Measurements from ENCODE around the gene ERC2.

Gene ERC2

DNA sequence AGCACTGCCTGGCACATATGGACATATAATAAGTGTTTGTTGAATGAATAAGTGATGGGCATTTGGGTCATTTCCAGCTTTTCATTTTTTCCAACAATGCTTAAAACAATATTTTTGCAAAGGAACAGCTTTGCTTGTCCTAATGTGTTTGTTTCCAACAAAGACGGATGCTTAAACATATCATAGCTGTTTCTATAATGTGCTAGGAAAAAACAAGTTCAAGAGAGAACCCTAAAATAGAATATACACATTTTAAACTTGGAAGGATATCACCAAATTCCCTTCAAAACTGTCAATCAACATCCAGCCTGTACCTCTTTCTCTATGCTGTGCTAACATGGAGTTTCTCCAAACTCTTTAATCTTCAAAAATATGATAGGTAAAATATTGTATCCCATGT is 756.6 kb downstream of the ERC2 start:
- DNase-seq (ENCODE audit: low spot score): no peak

DNA sequence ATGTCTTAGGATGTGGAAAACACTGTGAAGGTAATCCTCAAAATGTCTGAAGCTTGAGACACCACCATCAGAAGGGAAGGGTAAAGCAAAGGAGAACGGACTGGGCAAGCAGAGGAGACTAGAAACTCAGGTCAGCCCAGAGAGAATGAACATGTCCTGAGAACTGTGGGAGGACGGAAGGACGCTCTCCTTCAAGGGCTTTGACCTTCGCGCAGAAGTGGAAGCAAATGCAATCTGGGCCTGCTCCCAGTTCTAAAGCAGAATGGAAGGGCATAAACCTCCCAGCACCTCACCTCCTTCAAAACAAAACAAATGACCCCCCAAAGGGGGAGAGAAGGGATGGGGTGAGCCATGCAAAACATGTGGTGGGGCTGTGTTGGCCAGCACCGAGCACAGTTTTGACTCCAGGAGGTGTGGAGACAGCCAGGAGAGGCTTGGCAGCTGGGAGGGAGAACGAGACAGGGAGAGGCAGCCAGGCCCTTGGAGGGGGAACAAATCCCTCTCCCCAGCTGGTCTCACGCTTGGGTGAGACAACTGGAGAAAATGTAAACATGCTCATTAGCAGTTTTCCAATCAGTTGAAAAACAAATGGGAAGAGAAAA is 758.8 kb downstream of the ERC2 start:
- no peak for DNase-seq (ENCODE audit: low spot score)

DNA sequence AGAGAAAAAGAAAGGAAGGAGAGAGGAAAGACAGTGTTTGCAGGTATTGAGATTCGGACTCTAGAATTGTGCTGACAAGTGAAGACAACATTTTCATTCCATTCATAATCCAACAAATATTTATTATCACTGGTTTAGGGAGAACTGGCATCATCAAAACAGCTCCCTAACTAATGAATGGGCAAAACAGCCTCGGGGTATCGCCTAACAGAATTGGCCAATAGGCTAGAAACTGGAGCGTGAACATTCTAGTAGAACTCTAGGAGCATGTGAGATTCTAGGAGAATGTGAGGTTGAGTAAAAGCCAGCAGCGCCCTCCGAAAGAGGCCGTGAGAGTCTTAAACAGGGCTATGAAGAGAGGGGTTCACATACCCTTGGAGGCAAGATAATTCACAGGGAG is 759.3 kb downstream of the ERC2 start:
- no peak for DNase-seq (ENCODE audit: low spot score)

DNA sequence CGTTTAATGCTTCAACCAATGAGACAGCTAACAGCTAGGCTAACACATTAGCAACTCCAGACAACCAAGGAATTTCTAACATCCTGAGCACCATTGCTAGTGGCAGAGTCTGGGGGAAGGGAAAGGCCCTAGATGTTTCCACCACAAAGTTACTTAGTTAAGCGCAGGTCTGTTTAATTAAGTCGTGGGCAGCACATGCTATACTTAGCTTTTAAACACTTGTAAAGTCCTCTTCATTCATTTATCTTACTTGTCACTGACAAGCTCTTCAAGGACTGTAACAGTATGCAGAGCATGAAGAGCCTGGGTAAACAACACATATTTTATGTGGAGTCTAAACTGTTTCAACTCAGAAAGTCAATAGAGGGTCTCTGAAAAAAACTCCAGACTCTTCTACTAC is 760.0 kb downstream of the ERC2 start:
- no peak for DNase-seq (ENCODE audit: low spot score)

DNA sequence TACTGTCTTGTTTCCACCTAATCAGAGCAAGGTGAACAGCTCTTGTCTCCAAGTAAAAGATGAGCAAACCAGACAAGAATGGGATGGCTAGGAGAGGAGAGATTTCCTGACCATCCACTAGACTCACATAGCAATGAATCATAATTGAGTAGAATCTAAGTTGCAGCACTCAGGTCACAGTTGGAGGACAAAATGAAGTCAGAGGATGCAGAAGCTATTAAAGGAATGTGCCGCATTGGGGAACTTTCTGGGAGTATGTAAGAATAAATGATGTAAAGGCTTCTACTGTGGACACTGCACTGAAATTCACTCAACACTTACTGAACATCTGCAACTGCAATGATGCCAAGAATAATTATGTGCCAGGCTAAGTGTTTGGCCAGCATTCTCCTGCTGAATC is 763.7 kb downstream of the ERC2 start:
- DNase-seq (ENCODE audit: low spot score): no peak

DNA sequence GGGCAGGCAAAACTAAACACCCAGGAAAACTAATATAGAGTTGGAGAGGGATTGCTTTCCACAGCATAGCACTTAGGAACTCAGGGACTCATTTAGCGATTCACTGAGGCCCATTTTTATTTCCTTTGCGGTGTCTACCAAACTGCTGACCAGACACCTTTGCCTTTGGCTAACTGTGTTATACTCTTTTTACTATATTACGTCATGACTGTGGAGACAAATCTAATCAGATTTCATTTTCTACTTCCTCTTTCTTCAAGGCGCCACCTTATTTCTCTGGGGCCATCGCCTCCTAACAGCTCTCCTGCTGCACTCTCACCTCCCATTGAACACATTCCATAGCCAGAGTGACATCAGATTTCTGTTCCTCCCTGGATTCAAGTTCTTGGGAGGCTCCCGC is 765.4 kb downstream of the ERC2 start:
- DNase-seq (ENCODE audit: low spot score): no peak

DNA sequence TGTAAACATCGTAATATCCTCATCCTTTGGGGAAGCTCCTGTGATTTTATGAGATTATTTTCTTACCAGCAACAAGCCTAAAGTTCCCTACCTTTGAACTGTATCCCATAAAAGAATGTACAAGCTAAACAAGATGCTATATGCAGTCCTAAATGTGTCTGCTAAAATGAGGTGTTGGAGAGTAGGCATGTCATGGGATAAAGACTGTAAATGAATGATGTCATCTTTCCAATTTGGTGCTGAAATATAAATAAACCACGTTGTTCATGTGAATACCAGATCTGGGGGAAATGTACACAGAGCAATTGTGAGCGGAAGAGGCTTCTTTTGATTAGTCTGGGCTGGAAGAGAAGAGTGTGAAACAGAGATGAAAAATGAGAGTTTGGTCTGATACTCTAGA is 766.3 kb downstream of the ERC2 start:
- no peak for DNase-seq (ENCODE audit: low spot score)

DNA sequence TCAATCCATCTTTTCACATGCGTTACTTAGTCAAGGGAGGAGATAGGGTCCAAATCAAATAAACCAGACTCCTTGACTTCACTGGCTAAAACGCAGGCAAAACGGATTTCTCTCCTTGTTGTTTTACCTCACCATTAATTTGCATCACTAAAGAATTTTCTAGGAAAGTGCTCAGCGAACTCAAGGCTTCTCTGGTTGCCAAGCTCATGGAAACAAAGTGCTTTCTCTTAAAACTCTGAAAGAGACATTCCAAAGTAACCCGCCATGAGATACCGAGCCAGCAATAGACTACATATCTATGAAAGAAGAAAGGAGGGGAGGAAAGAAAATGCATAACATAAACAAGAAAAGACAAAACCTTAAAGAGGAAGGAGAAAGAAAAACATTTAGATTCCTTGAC is 769.4 kb downstream of the ERC2 start:
- DNase-seq (ENCODE audit: low spot score): no peak

DNA sequence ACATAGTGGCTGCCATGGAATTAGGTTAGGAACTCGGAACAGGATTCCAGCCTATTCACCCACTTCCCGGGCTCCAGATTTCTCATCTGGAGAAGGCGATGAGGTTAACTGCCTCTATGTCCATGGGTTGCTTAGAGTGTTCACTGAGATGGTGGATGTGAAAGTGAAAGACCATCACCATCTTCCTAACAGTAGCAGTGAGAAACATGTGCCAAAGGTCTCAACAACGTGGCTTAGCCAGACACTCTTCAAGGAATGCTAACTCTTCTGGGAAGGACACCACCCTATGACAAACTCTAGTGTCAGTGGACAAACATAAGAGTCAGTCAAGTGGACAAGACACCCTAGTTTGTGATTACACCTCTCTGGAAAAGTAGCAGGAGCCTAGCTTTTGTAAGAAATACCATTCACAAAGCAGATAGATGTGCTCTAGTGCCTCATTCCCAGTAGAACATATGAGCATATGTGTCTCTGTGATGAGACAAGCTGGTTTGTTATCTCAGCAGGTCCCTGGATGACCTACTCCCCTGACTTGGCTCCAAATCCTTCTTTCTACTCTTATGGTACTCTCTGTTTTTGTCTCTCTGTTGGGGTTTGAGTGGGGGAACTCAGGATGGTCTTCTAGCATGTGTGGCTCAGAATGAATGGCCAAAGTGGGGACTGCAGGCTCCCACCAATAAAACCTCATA is 770.9 kb downstream of the ERC2 start:
- DNase-seq (ENCODE audit: low spot score): no peak

DNA sequence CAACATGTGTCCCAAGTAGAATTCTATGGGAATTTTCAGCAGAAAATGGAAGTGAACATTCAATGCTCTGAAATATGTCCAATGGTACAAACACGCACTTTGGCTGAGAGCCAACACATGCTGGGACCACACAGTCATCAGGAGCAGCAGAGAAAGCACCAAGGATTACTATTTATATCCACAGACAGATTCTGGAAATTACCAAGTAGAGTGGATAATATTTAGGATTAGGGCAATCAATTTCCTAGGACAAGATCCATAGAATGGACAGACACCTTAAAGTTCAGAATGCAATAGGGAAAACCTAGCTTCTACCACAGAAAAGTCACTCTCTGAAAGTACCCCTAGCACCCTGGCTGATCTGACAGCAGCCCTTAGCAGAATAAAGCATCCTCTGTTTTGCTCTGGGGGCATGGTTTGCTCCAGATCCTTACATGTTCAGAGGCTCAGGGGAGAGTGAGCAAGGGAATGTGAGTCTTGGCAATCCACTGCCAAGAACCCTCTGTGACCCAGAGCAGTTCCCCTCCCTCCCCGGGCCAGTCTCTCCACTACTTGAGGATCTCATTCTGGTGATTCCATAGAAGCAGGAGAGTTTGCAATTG is 775.2 kb downstream of the ERC2 start:
- DNase-seq (ENCODE audit: low spot score): no peak

DNA sequence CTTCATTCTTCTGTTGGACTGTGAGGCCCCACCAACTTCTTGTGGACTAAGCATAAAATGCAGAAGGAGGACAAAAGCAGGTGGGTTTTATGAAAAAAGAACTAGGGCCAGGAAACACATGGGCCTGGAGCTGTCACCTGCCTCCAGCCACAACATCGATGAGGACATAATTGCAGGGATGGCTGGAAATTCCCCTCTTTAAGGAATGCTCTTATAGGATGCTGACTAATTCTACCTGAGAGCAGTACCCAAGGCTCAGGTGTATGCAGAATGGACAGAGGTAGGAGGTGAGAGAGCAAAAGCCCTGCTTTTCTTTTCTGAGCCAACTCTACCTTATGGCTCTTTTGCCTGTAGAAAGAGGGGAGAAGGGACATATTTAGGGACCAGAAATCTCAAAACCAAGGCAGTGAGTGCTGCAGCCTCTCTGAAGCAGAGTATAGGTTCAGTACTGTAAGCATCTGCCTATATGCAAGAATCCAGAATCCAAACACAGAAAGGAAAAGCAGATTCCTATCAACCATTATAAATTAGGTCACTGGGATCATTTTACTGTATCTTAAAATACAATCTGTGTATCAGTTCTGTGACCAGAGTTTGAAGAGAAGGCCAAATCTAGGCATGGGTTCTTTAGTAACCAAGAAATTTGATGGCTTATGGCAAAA is 775.8 kb downstream of the ERC2 start:
- DNase-seq (ENCODE audit: low spot score): no peak

DNA sequence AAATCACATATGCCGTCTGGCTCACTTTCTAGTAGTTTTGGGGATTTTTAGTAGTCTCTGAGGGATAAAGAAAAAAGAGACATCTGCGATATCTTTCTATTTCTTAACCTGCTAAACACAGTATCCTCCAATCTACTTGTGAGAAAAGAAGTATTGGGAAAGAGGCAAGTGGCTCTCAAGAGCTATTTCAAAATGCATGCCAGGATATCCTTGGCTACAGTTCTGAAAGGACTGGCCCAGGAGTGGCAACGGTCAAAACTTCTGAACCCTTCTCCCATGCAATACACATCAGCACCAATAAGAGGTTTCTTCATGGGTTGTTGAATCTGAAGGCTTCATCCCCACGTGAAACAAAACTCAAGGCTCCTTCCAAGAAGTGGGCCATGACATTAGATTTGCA is 777.1 kb downstream of the ERC2 start:
- no peak for DNase-seq (ENCODE audit: low spot score)

DNA sequence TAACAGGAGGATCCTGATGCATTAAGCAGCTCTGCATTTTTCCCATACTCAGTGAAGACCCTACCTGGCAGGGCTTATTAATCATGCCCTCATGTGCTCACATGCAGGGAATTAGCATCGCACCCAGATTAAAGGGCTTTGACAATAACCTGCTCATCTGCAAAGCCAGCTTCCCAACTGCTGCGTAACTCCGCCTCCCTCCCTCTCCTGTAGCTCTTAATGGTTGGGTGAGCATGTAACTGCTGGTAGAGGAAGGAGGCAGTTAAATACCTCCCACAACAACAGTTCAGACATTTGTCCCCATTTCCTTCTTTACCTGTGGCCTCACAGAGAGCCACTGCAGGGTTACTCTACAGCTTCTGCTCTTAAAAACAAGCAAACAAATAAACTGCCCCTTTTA is 777.5 kb downstream of the ERC2 start:
- DNase-seq (ENCODE audit: low spot score): peak; percentile 56

DNA sequence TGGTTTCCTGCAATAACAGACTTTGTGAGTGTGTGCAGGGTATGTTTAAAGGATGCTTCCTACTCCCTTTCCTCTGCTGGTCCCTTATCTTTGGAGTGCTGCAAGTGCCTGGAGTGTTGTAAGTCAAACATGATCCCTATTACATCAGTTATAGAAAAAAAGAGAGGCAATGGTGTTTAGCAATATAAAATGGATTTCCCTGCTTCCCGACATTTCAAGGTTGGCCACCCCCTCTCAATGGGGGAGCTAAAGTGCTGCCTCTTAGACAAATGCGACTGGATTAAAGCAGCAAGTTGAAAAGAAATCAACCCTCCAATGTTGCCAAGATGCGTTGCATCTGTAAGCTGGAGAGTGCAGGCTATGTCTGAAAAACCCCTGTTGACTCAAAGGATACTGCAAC is 778.1 kb downstream of the ERC2 start:
- no peak for DNase-seq (ENCODE audit: low spot score)

DNA sequence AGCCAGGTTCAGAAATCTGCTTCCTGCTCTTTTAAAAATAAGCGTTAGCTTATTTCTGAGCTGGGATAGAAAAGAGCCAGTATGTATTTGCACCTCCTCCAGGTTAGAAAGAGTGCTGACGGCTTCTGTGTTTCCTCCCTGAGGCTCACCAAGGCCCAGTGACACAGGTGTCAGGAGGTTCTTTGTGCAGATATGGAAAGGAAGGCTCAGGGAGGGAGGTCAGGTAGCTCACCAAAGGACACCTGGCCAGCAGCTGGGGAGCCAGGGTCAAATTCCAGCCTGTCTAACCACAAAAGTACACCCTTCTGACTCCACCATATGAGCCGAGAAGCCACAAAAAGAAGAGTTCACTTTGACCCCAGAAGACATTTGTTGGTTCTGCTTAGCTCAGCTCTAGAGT is 780.1 kb downstream of the ERC2 start:
- DNase-seq (ENCODE audit: low spot score): no peak

DNA sequence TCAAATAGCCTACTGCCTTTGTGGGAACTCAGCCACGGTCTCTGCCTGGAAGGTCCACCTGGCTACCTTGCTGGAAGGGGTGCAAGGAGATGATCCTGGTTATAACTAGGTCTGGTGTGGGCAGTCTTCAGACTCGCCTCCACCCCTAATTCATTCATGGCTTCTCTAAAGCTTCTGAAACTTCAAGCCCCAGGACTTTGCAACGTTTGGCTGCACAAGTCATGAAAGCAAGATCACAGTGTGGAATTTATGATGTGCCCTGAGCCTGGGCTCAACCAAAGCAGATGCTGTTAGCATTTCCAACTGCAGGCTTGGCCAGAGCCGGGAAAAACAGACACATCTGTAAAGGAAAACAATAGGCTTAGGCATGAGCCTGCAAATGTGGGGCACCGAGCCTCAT is 780.7 kb downstream of the ERC2 start:
- no peak for DNase-seq (ENCODE audit: low spot score)

DNA sequence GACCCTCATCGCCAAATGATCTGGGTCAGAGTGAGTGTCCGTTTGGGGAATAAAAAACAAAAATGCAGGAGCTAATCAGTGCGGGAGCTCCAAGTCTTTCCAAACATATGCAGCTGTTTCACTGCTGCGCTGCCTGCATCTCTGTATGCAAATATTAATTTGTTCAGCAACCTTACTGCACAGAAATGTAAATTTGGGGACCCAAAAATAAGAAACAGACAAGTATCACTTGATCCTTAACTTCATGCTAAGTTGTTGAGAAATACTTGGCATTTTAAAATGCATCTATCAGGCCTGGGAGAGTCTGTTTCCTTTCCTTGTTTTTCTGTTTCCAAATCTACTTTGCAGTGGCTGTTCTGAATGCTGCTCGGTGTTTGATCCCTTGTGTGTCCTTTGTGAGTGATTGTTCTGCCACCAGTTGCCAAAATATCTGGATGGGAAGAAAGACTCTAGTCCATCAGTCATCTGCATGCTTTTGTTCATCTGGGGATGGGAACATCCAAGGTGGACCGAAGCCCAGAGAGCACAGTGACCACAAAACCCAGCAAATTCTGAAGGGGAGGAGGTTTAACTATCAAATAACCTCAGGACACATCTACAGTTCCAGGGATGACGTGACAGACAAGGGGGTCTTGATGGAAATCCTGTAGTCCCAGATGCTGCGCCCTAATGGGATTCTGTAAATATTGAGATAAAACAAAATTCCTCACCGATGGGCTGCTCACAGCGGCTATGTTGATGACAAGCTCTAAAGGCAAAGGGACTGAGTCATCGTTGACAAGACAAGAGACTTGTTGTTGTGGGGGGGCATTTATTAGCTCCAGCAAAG is 781.6 kb downstream of the ERC2 start:
- DNase-seq (ENCODE audit: low spot score): peak; percentile 22

DNA sequence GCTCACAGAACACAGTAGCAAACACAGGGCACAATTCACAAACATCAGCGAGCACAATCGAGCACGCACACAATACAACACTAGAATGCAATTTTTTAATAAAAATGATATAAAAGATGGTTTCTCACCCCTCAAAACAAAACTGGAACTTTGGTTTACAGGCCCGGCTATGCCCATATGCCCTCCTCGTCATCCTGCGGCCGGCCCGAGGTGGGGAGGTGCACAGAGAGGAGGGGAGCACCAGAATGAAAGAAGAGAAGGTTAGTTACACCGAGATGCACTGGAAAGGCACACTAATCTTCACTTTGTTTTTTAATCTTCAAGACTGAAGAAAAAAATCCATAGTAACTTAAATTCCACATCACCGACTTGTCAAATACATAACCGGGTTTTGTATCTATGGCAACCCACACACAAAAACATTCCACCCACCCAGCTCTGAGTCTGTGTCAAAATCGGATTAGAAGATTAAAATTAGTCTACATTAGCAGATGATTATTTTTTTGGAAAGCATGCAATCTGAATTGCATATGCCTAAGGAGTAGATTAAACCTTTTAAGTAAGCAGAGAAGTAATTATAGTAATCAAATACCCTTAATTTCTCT is 784.5 kb downstream of the ERC2 start:
- DNase-seq (ENCODE audit: low spot score): no peak

DNA sequence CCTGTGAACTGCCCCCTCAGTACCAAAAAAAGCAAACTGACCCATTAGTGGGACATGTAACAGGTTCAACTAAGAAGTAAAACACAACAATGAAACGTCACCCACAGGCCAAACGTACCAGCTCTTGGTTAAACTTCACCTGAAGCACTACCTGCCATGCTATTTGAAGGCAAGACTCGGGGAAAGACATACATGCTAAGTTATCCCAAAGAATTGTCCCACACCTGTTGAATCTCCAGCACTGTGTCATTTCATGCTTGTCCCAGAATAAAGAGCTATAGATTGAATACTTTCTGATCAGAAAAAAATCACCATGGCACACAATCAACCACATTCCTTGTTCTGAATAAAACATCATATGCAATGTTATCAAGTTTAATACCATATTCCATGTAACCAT is 785.8 kb downstream of the ERC2 start:
- no peak for DNase-seq (ENCODE audit: low spot score)

DNA sequence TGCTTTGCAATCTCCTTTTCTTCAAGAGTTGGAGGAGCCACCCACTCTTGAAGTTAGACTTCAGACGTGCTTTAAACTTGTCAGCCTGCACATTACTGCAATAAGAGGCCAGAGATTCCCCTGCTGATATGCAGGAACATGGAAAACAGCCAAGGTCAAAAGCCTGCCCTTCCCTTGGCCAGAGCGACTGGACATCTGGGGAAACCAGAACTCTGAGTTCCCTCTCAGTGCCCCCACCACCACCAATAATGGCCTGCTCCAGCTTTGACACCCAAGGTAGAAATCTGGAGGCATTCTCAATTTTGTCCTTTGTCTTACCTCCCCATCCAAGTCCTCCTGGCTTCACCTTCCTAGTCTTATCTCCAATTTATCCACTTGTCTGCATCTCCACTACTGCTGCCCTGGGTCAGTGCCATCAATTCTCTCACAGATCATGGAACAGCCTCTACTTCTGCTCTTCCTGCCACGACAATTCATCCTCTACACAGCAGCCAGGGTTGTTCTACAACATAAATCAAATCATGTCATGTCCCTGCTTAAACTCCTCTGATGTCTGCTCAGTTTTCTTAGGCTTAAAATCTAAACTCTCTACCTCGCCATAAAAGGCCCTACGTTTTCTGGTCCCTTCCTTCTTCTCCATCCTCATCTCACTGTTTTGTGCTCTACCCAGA is 789.6 kb downstream of the ERC2 start:
- no peak for DNase-seq (ENCODE audit: low spot score)

DNA sequence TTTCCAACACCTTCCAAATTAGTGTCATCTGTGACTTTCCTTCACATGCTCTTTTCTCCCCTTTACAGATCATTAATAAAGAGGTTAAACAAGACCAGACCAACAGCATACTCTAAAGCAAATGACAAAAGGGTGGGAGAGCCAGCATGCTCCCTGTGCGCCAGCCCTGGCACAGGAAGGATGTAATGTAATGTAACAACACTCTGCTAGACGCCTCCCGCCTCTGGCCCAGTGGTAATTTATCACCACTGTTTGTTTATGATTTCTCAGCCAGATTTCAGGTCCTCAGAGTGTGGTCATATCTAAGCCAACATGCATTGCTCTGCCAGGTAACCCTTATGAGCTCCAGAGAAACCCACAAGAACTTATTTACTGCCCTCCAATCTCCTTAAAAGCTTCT is 791.6 kb downstream of the ERC2 start:
- no peak for DNase-seq (ENCODE audit: low spot score)
